ENCODE results near the gene TLX3.

- no peak for TF ChIP-seq CTCF (optimal IDR thresholded peaks at IDR 0.05 in 1 of 3, IDR thresholded peaks at IDR 0.05 in 1 of 3, conservative IDR thresholded peaks at IDR 0.05 in 1 of 3; ENCODE audit: extremely low read depth in 1 of 3, insufficient read depth in 2 of 3, low read length in 3 of 3)
- TF ChIP-seq EZH2 (IDR thresholded peaks at IDR 0.05; ENCODE audit: low read length): no peak
Measured at GRCh38 chr5:171299851-171300250, 9.2 kb upstream of the TLX3 start.

Data from keratinocyte (primary cell).